Thoracic aorta (tissue), 2 donors: ENCODE data around the gene HOXB2. TPM values are rescaled to one million over a fixed set of nuclear protein-coding genes. Genes with fewer than 3 reads are reported as not detected.
A peak's percentile ranks its signal among the peaks of the same experiment; 100 is the strongest.

Source experiments
- ATAC-seq: fragments of 150-250 bp; one replicate; pipeline ENCODE4 v1.8.0; 2017; ENCODE audit warnings: low read depth; ENCODE audit not compliant: insufficient number of reproducible peaks, low FRiP score
- DNase-seq: peaks from one replicate; pipeline ENCODE4 v3.0.0-alpha.2; 2020; ENCODE audit warnings: low spot score
- H3K27ac ChIP-seq, 2 donors: fragments of 200-600 bp; sonication (generic); 1 replicate in 1 of 2; 2 replicates in 1 of 2; pipeline ENCODE4 v1.5.1; 2016; ENCODE audit warnings: mild to moderate bottlenecking in 2 of 2, moderate library complexity in 2 of 2
- H3K27me3 ChIP-seq: fragments of 200-600 bp; sonication (generic); replicated peaks from 2 replicates; pipeline ENCODE4 v1.6.0; 2016; ENCODE audit warnings: mild to moderate bottlenecking; ENCODE audit not compliant: insufficient read depth
- H3K36me3 ChIP-seq: fragments of 200-600 bp; sonication (generic); one replicate; pipeline ENCODE4 v1.5.1; 2016
- H3K4me1 ChIP-seq, 2 donors: fragments of 200-600 bp; sonication (generic); 1 replicate in 1 of 2; 2 replicates in 1 of 2; pipeline versions ENCODE4 v1.5.1 to v1.6.0; 2016; ENCODE audit warnings: low read depth in 2 of 2, mild to moderate bottlenecking in 1 of 2; ENCODE audit not compliant: control insufficient read depth in 1 of 2
- H3K4me3 ChIP-seq: fragments of 200-600 bp; sonication (generic); 2 replicates; pipeline ENCODE4 v1.5.1; 2016; ENCODE audit warnings: mild to moderate bottlenecking
- H3K9me3 ChIP-seq: fragments of 200-600 bp; sonication (generic); 2 replicates; pipeline ENCODE4 v1.5.1; 2016
- total RNA-seq, 2 donors: library from RNA; depleted of rRNA; stranded (reverse); fragments of >200 nt; gene quantifications; one replicate each; pipeline versions ENCODE4 v1.1.0 to v1.2.3, GENCODE V29; 2016
- TF ChIP-seq, protein P1 (sequence below): fragments of 200-600 bp; sonication (generic); IDR thresholded peaks from one replicate; pipeline ENCODE4 v1.5.1; 2019; ENCODE audit warnings: antibody characterized with exemption

HOXB2 gene
- total RNA-seq, 2 donors from 2014 or later: 53.3 to 73.0 TPM

DNA sequence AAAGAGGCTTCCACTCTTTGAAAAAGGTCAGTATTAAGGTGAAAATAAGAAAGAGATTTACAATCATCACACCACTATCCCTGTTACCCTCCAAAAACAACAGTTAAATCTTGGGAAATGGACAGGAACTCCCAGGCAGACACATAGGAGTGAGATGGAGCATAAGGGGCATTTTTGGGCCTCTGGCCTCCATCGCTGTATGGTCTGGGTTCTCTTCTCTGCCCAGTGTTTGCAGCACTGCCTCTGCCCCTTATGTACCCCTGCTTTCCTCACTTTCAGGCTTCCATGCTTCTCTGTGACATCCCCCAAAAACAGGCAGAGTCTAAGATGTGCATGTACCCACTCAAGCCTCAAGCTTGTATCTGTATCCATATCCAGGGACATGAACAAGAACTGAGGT lies 630 bp upstream of the HOXB2 start:
- DNase-seq: no peak
- Histone ChIP-seq H3K36me3 (peaks cover 4% of the 10 kb centered on the region), H3K4me1 (peaks cover 31 to 57% of the 10 kb centered on the region in 2 donors), H3K9me3 (no peaks in the 10 kb centered on the region), H3K4me3 (peak overlapping the region; percentile 88), H3K27me3 (no peaks in the 10 kb centered on the region), H3K27ac (peak overlapping the region; percentile 93 to 95)
- TF ChIP-seq, protein P1, sequence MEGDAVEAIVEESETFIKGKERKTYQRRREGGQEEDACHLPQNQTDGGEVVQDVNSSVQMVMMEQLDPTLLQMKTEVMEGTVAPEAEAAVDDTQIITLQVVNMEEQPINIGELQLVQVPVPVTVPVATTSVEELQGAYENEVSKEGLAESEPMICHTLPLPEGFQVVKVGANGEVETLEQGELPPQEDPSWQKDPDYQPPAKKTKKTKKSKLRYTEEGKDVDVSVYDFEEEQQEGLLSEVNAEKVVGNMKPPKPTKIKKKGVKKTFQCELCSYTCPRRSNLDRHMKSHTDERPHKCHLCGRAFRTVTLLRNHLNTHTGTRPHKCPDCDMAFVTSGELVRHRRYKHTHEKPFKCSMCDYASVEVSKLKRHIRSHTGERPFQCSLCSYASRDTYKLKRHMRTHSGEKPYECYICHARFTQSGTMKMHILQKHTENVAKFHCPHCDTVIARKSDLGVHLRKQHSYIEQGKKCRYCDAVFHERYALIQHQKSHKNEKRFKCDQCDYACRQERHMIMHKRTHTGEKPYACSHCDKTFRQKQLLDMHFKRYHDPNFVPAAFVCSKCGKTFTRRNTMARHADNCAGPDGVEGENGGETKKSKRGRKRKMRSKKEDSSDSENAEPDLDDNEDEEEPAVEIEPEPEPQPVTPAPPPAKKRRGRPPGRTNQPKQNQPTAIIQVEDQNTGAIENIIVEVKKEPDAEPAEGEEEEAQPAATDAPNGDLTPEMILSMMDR: no peak
- ATAC-seq: no peak

DNA sequence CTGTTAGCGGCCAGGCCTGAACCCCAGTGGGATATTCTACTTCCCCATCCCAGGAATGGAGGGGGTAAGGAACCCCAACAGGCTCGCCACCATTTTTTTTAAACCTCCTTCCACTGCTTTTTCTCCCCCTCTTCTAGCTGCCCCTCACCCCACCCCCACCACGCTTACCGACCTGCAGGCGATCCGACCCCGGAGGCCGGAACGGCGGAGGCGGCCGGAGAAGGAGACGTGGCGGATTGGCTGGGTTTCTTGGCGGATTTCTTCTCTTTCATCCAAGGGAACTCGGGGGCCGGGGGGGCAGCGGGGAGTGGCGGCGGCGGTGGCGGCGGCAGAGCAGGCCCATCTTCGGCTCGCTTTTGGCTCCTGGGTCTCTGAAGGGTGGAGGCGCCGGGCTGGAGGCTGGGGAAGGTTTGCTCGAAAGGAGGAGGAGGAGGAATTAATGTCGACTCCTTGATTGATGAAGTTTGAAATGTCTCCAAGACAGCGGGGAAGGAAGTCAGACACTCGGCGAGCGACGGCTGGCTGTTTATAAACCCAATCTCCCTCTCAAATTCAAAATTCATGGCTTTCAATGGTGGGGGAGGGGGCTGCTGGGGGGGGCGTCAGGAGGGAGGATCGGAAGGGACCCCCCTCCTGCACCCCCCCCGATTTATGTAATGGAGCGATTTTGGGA lies 424 bp downstream of the HOXB2 start:
- ATAC-seq (peak; percentile 4), DNase-seq (peak; percentile 81)
- no peaks in the 10 kb centered on the region for H3K36me3 ChIP-seq
- H3K27me3 ChIP-seq: no peaks in the 10 kb centered on the region
- H3K9me3 ChIP-seq: no peaks in the 10 kb centered on the region
- peaks cover 31 to 48% of the 10 kb centered on the region in 2 donors for H3K4me1 ChIP-seq
- H3K27ac ChIP-seq: peak overlapping the region; percentile 93 to 95
- peak overlapping the region; percentile 88 for H3K4me3 ChIP-seq
- TF ChIP-seq, protein P1: no peak

DNA sequence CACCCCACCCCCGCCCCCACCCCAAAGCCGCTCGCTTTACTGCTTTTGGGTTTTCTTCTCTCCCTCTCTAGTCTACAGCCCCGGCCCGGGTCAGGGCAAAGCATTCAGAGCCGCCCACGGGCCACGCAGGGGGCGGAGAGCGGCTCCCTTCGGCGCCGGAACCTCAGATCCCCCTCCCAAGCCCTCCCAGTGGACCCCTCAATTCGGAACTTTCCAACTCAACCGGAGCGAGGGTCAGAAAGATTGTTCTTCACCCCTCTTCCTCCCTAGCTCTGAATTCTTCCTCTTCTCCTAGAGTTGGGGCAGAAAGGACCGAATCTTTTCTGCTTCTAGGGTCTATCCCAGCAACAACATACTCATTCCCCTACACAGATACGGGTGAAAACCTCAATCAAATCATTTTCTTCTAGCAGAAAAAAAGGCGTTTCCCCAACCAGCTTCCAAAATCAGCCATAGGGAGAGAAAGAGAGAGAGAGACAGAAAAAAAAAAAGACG lies 1.0 kb downstream of the HOXB2 start:
- peaks cover 29 to 45% of the 10 kb centered on the region in 2 donors for H3K4me1 ChIP-seq
- ATAC-seq (no peak), DNase-seq (no peak)
- TF ChIP-seq, protein P1: no peak
- no peaks in the 10 kb centered on the region for H3K9me3 ChIP-seq
- H3K27me3 ChIP-seq: no peaks in the 10 kb centered on the region
- H3K27ac ChIP-seq: peak overlapping the region; percentile 93 to 95
- no peaks in the 10 kb centered on the region for H3K36me3 ChIP-seq
- H3K4me3 ChIP-seq: peak overlapping the region; percentile 88

GRCh38 chr17:48543107-48543853 lies 1.6 kb downstream of the HOXB2 start:
- ATAC-seq (no peak), DNase-seq (no peak)
- TF ChIP-seq, protein P1: peak; percentile 46

DNA sequence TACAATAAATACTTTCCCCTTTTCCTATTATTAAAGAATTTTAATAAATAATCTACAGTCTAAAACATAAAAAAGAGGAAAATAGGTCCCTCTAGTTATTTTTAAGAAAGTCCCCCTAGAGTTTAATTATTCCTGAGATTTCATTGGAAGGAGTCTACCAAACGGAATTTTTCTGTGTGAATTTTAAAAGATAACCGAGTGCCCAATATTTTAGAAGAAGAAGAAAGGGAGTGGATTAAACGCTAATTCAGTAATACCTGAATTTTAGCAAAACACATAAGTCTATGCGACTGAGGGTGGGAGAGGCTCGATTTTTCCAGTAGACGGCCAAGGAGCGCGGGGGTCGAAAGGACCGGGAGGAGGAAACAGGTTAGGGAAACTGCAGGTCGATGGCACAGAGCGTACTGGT lies 2.2 kb downstream of the HOXB2 start:
- no peaks in the 10 kb centered on the region for H3K36me3 ChIP-seq
- no peak for ATAC-seq
- H3K27ac ChIP-seq: peak overlapping the region; percentile 93 to 95
- no peak for DNase-seq
- peaks cover 20 to 33% of the 10 kb centered on the region in 2 donors for H3K4me1 ChIP-seq
- TF ChIP-seq, protein P1: no peak
- no peaks in the 10 kb centered on the region for H3K9me3 ChIP-seq
- H3K27me3 ChIP-seq: no peaks in the 10 kb centered on the region
- peak overlapping the region; percentile 88 for H3K4me3 ChIP-seq

More at GRCh38 chr17:48543107-48543853, 1.6 kb downstream of the HOXB2 start:
- no peaks in the 10 kb centered on the region for H3K36me3 ChIP-seq
- H3K9me3 ChIP-seq: no peaks in the 10 kb centered on the region
- H3K4me1 ChIP-seq: peaks cover 24 to 39% of the 10 kb centered on the region in 2 donors
- H3K27ac ChIP-seq: peak overlapping the region; percentile 93 to 95
- H3K27me3 ChIP-seq: no peaks in the 10 kb centered on the region
- H3K4me3 ChIP-seq: peak overlapping the region; percentile 88
